K562 (cell line): ENCODE results near the gene XIRP2. TPM values are rescaled to one million over a fixed set of nuclear protein-coding genes. Genes with fewer than 3 reads are reported as not detected.

Experiments
- ATAC-seq: fragments of 200-7000 bp; cut with Tn5 transposase; 3 replicates; pipeline ENCODE4 v1.9.1; 2020; ENCODE audit warnings: moderate library complexity
- BruUV-seq: library from RNA; stranded (reverse); fragments of 400-500 nt; replicated peaks from 2 replicates; lab custom pipeline; 2021; lab: Mats Ljungman, UMichigan
- CTCF ChIA-PET: fragments of 300-600 bp; formaldehyde crosslinking; extraction: SDS; loops from one replicate; lab custom pipeline; 2021; ENCODE audit warnings: low intra/inter-chr PET ratio; lab: Yijun Ruan, JAX
- POLR2A ChIA-PET: fragments of 300-600, 350-650 bp; sonication (Branson Sonifier 250); formaldehyde crosslinking; extraction: SDS; loops from one replicate; lab custom pipeline; 2021; ENCODE audit warnings: antibody characterized with exemption, inconsistent platforms; lab: Yijun Ruan, JAX
- DNase-seq, 4 experiments: peaks; one replicate each; pipeline versions ENCODE4 v3.0.0 to v3.0.0-alpha.2; 2011 to 2018; ENCODE audit warnings: low spot score in 3 of 4, mixed read lengths in 3 of 4; ENCODE audit errors: extremely low read depth in 1 of 4
- FAIRE-seq: peaks from 2 replicates; lab custom pipeline; 2011; peaks lifted over from hg19 to GRCh38; lab: Jason Lieb, UNC
- H2AFZ ChIP-seq: 2 replicates; pipeline ENCODE4 v1.6.0; 2011; ENCODE audit warnings: low read depth, low read length, control low read depth, inconsistent platforms
- H3K27ac ChIP-seq: fragments of 200-600 bp; 3 replicates; pipeline ENCODE4 v1.8.0; 2011; ENCODE audit warnings: low read depth, mild to moderate bottlenecking, control low read depth, inconsistent platforms, low read length, moderate library complexity, mixed read lengths; ENCODE audit errors: extremely low read depth
- H3K27me3 ChIP-seq, 2 experiments: fragments of 300-600 bp in 1 of 2; 2 replicates in 1 of 2; 3 replicates in 1 of 2; pipeline versions ENCODE4 v1.6.0 to v1.8.0; 2011; ENCODE audit warnings: inconsistent platforms in 2 of 2, low read length in 2 of 2, mild to moderate bottlenecking in 1 of 2, mixed read lengths in 1 of 2, moderate library complexity in 1 of 2; ENCODE audit not compliant: control insufficient read depth in 2 of 2, insufficient read depth in 2 of 2
- H3K36me3 ChIP-seq: fragments of 300-600 bp; 3 replicates; pipeline ENCODE4 v1.8.0; 2011; ENCODE audit warnings: mild to moderate bottlenecking, low read length, inconsistent platforms; ENCODE audit not compliant: control insufficient read depth, insufficient read depth
- H3K4me1 ChIP-seq, 2 experiments: fragments of 200-600 bp in 1 of 2; replicated peaks in 1 of 2; 2 replicates in 1 of 2; 3 replicates in 1 of 2; pipeline versions ENCODE4 v1.5.1 to v1.8.0; 2011; ENCODE audit warnings: inconsistent platforms in 2 of 2, low read length in 2 of 2, mild to moderate bottlenecking in 1 of 2, mixed read lengths in 1 of 2, moderate library complexity in 1 of 2; ENCODE audit not compliant: control insufficient read depth in 2 of 2, insufficient read depth in 2 of 2
- H3K4me2 ChIP-seq: 2 replicates; pipeline ENCODE4 v1.6.1; 2011; ENCODE audit warnings: low read length, control low read depth, inconsistent platforms, mixed read lengths; ENCODE audit not compliant: insufficient read depth
- H3K4me3 ChIP-seq: fragments of 200-600 bp; sonication (generic), shearing (Covaris generic); 2 replicates; pipeline ENCODE4 v1.5.1; 2016; ENCODE audit warnings: control low read depth, inconsistent platforms
- H3K79me2 ChIP-seq: fragments of 200-600 bp; 3 replicates; pipeline ENCODE4 v1.8.0; 2011; ENCODE audit warnings: low read length, inconsistent platforms; ENCODE audit not compliant: control insufficient read depth, insufficient read depth
- H3K9ac ChIP-seq, 2 experiments: 2 replicates each; pipeline versions ENCODE4 v1.6.0 to v1.6.1; 2011; ENCODE audit warnings: low read depth in 2 of 2, low read length in 2 of 2, control low read depth in 1 of 2, inconsistent platforms in 1 of 2, mild to moderate bottlenecking in 1 of 2, mixed read lengths in 1 of 2; ENCODE audit not compliant: insufficient read depth in 1 of 2
- H3K9me1 ChIP-seq: one replicate; pipeline ENCODE4 v1.6.0; 2011; ENCODE audit warnings: inconsistent platforms, mild to moderate bottlenecking, low read length, moderate library complexity; ENCODE audit not compliant: control insufficient read depth, insufficient read depth
- H3K9me3 ChIP-seq: replicated peaks from 2 replicates; pipeline ENCODE4 v1.5.1; 2011; ENCODE audit warnings: low read depth, low read length, inconsistent platforms; ENCODE audit not compliant: control insufficient read depth, insufficient read depth
- H4K20me1 ChIP-seq: replicated peaks from 2 replicates; pipeline ENCODE4 v1.6.1; 2011; ENCODE audit warnings: low read length, inconsistent platforms, mixed read lengths; ENCODE audit not compliant: control insufficient read depth, insufficient read depth
- ARID3A ChIP-seq: IDR thresholded peaks from 2 replicates; pipeline ENCODE4 v1.6.1; 2012; ENCODE audit warnings: low read depth, low read length, improper control_type of control experiment, borderline replicate concordance
- CLOCK ChIP-seq: fragments of 250-450 bp; sonication (Bioruptor Pico); IDR thresholded peaks from 2 replicates; pipeline ENCODE4 v1.4.0; 2020; ENCODE audit warnings: mild to moderate bottlenecking, moderate library complexity, borderline replicate concordance
- HDAC2 ChIP-seq: fragments of 450-650 bp; IDR thresholded peaks from 2 replicates; pipeline ENCODE4 v1.6.1; 2016; ENCODE audit warnings: mild to moderate bottlenecking
- NR2C2 ChIP-seq, 2 experiments: fragments of 200-800 bp in 1 of 2; sonication (Bioruptor generic) in 1 of 2; sonication (generic) in 1 of 2; formaldehyde crosslinking in 1 of 2; IDR thresholded peaks; 2 replicates each; pipeline versions ENCODE4 v1.6.1 to v1.8.0; 2016 to 2022; ENCODE audit warnings: mild to moderate bottlenecking in 1 of 2, missing compliant biosample characterization in 1 of 2, missing genetic modification characterization in 1 of 2, missing genetic modification reagents in 1 of 2
- NRF1 ChIP-seq, 2 experiments: fragments of 450-650 bp; IDR thresholded peaks in 1 of 2; conservative IDR thresholded peaks in 1 of 2; 2 replicates each; pipeline ENCODE4 v1.6.1; 2014; ENCODE audit warnings: mild to moderate bottlenecking in 2 of 2
- PRPF4 ChIP-seq: fragments of 200-400 bp; formaldehyde crosslinking; IDR thresholded peaks from one replicate; pipeline ENCODE4 v1.6.1; 2017; ENCODE audit warnings: low read length, low read depth, mild to moderate bottlenecking; ENCODE audit not compliant: insufficient read depth, poor library complexity, severe bottlenecking
- RAD21 ChIP-seq, 2 experiments: fragments of 250-450 bp in 1 of 2; fragments of 450-650 bp in 1 of 2; sonication (Bioruptor Pico) in 1 of 2; formaldehyde crosslinking in 1 of 2; IDR thresholded peaks in 1 of 2; conservative IDR thresholded peaks in 1 of 2; 2 replicates each; pipeline versions ENCODE4 v1.4.0 to v1.8.0; 2020 to 2022; ENCODE audit warnings: mild to moderate bottlenecking in 2 of 2, moderate library complexity in 1 of 2
- ZBED1 ChIP-seq: IDR thresholded peaks from 2 replicates; pipeline ENCODE4 v1.6.1; 2014
- ZC3H8 ChIP-seq: fragments of 450-650 bp; IDR thresholded peaks from 2 replicates; pipeline ENCODE4 v1.6.1; 2017
- ZNF79 ChIP-seq: fragments of 250-450 bp; sonication (Bioruptor Pico); IDR thresholded peaks from 2 replicates; pipeline ENCODE4 v1.4.0; 2020; ENCODE audit warnings: low read depth, mild to moderate bottlenecking, moderate library complexity
- WGBS: fragments of 100-300 bp; shearing (Covaris generic); methylation state at CpG from one replicate; pipeline ENCODE4 v1.1.6; 2016; ENCODE audit warnings: low coverage, mixed read lengths; ENCODE audit not compliant: insufficient coverage; ENCODE audit errors: missing lambda C conversion rate; 5-methylcytosine and 5-hydroxymethylcytosine counted together
- in situ Hi-C: fragments of 300-500 bp; cut with MboI; formaldehyde crosslinking; loops from 4 replicates; pipeline ENCODE4 v1.15.0; 2018; ENCODE audit warnings: inconsistent platforms, mixed read lengths
- intact Hi-C: fragments of 100-400 bp; cut with micrococcal nuclease; formaldehyde crosslinking; loops from 2 replicates; pipeline ENCODE4 v1.14.2; 2022
- polyA plus RNA-seq, 8 experiments: library from polyadenylated mRNA; depleted of rRNA in 4 of 8; stranded (reverse) in 5 of 8; unstranded in 3 of 8; fragments of >200 nt; fragmentation: Nextera tagmentation in 2 of 8; fragmentation: Illumina TruSeq in 1 of 8; extraction: Ambion mirVana in 2 of 8; extraction: Trizol in 1 of 8; gene quantifications; 2 replicates each; pipeline versions ENCODE4 v1.2.1 to v1.2.3, GENCODE V29; 2011 to 2014; ENCODE audit warnings: inconsistent platforms in 1 of 8, missing spikeins in 1 of 8
- total RNA-seq, 7 experiments: library from RNA; depleted of rRNA in 6 of 7; stranded (reverse); fragments of >200 nt in 6 of 7; fragmentation: Illumina TruSeq in 2 of 7; extraction: Trizol in 2 of 7; gene quantifications; 2 replicates each; pipeline versions ENCODE4 v1.2.1 to v1.2.3, GENCODE V29; 2011 to 2021; ENCODE audit warnings: low replicate concordance in 1 of 7

The XIRP2 gene
- total and polyA plus RNA-seq, 9 of the 15 experiments (the other 6 are each of a cell fraction or from before 2014, with no cell fraction given) = 0.04 to 0.10 (median 0.04) TPM; not detected in 2

- CTCF ChIA-PET = no interaction called here
- in situ Hi-C loops = no loop called here
- POLR2A ChIA-PET = no interaction called here
Measured at GRCh38 chr2:167279810-167280209, 391.5 kb downstream of the XIRP2 start.

More at GRCh38 chr2:167279810-167280209, 391.5 kb downstream of the XIRP2 start:
- H3K4me1 ChIP-seq = no peaks in the 10 kb centered on the region
- no peak overlapping the region for H3K4me2 ChIP-seq
- H3K9ac ChIP-seq = no peak overlapping the region
- intact Hi-C loops = no loop called here
- H3K27me3 ChIP-seq = no peaks in the 10 kb centered on the region
- H3K79me2 ChIP-seq = no peaks in the 10 kb centered on the region
- no peaks in the 10 kb centered on the region for H4K20me1 ChIP-seq
- TF ChIP-seq PRPF4 (no peak), HDAC2 (no peak), ARID3A (no peak), NR2C2 (CRISPR knock-in tag; IDR thresholded peaks at IDR 0.05) (no peak), NR2C2 (tag; IDR thresholded peaks at IDR 0.05) (no peak), CLOCK (CRISPR knock-in tag) (no peak), ZBED1 (no peak), ZNF79 (CRISPR knock-in tag) (no peak), NRF1 (conservative IDR thresholded peaks at IDR 0.05 in 1 of 2, IDR thresholded peaks at IDR 0.05 in 1 of 2) (no peak), RAD21 (CRISPR knock-in tag; conservative IDR thresholded peaks at IDR 0.05 in 1 of 2, IDR thresholded peaks at IDR 0.05 in 1 of 2) (no peak), ZC3H8 (no peak)
- no peaks in the 10 kb centered on the region for H3K9me1 ChIP-seq
- H3K9me3 ChIP-seq = no peaks in the 10 kb centered on the region
- no peak overlapping the region for H3K27ac ChIP-seq
- no peak for DNase-seq
- no TSS peak for BruUV-seq
- FAIRE-seq = no peak
- no peaks in the 10 kb centered on the region for H3K36me3 ChIP-seq
- H3K4me3 ChIP-seq = no peak overlapping the region
- 2% methylated on average over 5 of the region's 5 CpGs for WGBS
- no peak overlapping the region for H2AFZ ChIP-seq
- no peak for ATAC-seq
